Right renal cortex interstitium (tissue), 3 donors: Measurements from ENCODE around the gene SSB. TPM values are rescaled to one million over a fixed set of nuclear protein-coding genes. Genes with fewer than 3 reads are reported as not detected.
"Not testable (repeated sequence)": the region's sequence is repeated elsewhere in the genome, so short reads cannot be mapped to it uniquely, and the experiment has no call there.

Experiments
- DNase-seq, 3 donors: peaks; one replicate each; pipeline ENCODE4 v3.0.0-alpha.2; 2013; ENCODE audit warnings: low read depth in 3 of 3, low spot score in 2 of 3
- polyA plus RNA-seq, 3 donors: library from polyadenylated mRNA; unstranded; fragments of 120-200 nt; gene quantifications; one replicate each; pipeline ENCODE4 v1.2.1, GENCODE V29; 2013; ENCODE audit not compliant: insufficient read length in 3 of 3

SSB gene
- polyA plus RNA-seq, 3 donors = 215 to 217 (median 216) TPM

DNA sequence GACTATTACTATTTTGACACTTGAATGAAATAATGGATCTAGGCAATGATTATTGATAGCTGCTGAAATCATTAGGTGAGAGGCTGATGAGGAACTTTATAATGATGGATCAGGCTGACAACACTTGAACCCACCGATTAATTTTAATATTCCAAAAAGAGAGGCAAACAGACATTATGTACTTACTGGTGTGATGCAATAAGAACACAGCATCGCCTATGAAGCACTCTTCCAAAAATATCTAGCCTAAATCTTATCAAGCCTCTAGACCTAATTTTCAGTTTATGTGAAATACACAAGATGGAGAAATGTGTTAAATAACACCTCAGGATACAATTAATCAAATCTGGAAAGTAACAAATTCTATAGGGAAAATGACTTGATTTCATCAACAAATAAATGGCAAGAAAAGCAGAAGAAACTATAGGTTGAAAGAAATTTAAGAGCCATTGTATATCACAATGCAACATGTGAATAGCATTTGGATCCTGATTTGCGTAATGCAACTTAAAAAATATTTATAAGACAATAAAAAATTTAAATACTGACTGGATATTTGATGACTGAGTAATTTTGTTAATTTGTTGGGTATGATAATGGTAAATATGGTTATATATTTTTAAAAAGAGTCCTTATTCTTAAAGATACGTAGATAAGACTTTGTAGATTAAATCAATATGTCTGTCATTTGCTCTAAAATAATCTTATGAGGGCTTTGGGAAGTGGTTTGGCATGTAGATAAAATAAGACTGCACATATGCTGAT is 17.2 kb upstream of the SSB start:
- no peak for DNase-seq

- no peak for DNase-seq
Measured at GRCh38 chr2:169782513-169782912, 16.2 kb upstream of the SSB start.

DNA sequence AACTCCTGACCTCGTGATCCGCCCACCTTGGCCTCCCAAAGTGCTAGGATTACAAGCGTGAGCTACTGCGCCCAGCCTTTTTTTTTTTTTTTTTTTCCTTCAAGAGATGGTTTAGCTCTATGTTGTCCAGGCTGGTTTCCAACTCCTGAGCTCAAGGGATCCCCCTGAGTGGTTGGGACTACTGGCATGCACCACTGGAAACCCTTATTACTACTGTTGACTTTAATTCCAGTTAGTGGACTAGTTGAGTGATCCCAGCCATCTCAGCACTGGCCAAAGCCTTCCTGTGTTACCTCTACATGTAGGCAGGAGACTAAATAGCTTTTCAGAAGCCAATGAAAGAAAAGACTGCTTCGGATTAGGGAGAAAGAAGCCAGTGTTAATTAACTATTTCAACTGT is 8.1 kb upstream of the SSB start:
- no peak for DNase-seq

DNA sequence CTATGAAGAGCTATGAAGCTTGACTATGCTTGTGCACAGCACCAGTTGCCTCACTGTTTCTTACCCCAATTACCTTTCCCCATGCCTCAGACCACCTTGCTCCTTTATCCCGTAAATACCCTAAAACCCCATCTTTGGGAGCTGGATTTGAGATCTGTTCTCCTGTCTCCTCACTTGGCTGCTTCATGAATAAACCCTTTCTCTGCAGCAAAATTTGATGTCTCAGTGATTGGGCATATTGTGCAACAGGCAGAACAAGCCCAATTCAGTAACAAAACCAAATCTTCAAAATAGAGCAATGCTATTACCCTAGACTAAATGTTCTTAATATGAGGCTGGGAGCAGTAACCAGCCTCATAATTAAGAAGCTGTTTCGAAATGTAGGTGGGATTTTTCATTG is 3.5 kb upstream of the SSB start:
- DNase-seq = no peak

DNA sequence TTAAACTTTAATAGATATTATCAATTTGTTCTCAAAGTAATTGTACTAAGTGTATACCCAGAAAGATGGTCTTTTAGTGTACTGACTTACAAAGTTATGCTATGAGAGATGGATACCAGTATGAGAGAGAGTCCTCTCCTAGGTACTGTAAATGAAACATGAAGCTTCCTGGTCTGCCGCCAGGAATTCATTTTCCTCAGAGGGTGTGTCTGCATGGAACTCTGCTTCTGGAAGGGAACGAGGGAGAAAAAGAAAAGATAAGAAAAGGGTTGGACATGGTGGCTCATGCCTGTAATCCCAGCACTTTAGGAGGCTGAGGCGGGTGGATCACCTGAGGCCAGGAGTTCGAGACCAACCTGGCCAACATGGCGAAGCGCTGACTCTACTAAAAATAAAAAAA is 2.2 kb upstream of the SSB start:
- DNase-seq = no peak

- DNase-seq = no peak
Measured at GRCh38 chr2:169797601-169798000, 1.1 kb upstream of the SSB start.

- no peak for DNase-seq
Measured at GRCh38 chr2:169798397-169798717, 314 bp upstream of the SSB start.

DNA sequence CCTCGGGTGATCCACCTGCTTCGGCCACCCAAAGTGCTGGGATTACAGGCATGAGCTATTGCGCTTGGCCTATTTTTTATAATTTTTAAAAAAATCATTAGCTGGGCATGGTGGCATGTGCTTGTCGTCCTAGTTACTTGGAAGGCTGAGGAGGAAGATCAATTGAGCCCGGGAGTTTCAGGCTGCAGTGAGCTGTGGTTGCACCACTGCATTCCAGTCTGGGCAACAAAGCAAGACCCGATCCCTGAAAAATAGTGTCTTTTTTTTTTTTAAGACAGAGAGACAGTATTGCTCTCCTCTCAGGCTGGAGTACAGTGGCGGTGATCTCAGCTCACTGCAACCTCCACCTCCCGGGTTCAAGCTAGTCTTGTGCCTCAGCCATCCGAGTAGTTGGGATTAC is 4.8 kb downstream of the SSB start:
- DNase-seq = no peak

DNA sequence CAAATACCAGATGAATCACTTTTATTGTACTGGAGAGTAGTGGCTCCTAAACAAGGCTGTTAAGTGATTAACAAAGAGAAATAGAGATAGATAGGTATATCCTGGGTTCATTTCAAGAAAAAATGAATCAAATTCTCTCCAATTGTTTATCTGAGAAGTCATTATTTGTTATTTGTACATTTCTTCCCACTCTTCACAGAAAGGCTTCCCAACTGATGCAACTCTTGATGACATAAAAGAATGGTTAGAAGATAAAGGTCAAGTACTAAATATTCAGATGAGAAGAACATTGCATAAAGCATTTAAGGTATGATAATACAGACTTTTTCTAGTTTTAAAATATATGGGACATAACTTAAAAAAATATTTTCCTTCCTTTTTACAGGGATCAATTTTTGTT is 7.9 kb downstream of the SSB start:
- DNase-seq = no peak

DNA sequence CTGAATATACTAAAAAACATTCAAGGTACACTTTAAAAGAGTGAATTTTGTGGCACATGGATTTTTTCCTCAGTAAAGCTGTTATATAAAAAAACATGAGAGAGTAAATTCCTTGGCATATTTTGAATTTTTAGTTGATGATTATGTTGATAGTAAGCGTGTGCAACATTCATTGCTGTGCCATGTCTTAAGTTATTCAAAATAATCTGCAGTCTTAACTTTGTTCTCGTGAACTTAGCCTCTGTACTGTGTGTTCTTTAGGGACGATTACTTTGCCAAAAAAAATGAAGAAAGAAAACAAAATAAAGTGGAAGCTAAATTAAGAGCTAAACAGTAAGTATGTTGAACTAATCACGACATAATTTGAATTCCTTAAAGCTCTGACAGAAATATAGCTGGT is 9.6 kb downstream of the SSB start:
- no peak for DNase-seq

DNA sequence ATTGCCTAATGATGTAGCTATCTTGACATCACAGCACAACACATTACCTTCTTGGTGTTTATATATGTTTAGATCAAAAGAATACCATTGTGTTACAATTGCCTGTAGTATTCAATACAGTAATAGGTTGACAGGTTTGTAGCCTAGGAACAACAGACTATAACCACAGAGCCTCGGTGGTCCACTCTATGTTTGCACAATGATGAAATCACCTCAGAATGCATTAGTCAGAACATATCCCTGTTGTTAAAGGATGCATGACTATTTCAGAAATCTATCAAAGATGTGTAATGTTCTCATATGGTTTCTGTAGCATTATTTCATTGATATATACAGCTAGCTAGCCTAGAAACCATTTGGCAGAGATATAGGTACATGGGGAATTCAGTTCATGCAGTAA is 17.2 kb downstream of the SSB start:
- no peak for DNase-seq

DNA sequence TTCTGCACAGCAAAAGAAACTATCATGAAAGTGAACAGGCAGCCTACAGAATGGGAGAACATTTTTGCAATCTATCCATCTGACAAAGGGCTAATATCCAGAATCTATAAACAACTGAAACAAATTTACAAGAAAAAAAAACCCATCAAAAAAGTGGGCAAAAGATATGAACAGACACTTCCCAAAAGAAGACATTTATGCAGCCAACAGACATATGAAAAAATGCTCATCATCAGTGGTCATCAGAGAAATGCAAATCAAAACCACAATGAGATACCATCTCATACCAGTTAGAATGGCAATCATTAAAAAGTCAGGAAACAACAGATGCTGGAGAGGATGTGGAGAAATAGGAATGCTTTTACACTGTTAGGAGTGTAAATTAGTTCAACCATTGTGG is 18.3 kb downstream of the SSB start:
- DNase-seq = not testable (repeated sequence)

GRCh38 chr2:169817369-169817768 is 18.7 kb downstream of the SSB start:
- not testable (repeated sequence) for DNase-seq

DNA sequence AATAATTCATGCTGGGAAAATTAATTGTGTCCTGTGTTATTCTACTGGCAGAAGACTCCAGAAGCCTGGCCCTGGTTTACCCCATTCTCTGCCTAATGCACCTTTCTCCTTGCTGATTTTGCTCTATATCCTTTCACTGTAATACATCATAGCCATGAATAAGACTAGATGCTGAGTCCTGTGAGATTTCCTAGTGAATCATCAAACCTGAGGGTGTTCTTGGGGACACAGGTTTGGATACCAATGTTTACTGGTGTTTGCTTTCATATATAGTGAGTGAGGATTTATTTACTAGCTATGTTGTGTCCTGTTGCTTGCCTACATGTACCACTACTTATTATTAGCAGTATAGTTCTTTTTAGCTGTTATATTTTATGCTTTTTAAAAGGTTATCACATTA is 19.6 kb downstream of the SSB start:
- no peak for DNase-seq

DNA sequence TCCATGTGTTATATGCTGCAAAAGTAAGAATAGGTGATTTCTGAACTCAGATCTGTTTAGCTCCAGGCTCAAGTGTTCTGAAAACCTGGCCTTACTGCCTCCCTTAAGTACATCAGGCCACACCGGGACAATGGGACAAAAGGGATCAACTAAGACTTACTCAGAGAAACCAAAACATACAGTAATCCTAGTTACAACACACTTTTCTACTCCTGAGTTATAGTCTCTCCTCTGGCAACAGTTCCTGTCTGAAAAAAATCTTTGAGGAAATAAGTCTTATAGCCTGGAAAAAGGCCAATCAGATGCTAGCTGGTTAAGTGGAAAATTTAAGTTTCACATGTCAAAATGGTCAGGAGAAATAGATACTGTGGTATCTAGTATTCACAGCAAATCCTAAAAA is 20.4 kb downstream of the SSB start:
- DNase-seq = no peak

GRCh38 chr2:169820101-169820500 is 21.4 kb downstream of the SSB start:
- DNase-seq = not testable (repeated sequence)

DNA sequence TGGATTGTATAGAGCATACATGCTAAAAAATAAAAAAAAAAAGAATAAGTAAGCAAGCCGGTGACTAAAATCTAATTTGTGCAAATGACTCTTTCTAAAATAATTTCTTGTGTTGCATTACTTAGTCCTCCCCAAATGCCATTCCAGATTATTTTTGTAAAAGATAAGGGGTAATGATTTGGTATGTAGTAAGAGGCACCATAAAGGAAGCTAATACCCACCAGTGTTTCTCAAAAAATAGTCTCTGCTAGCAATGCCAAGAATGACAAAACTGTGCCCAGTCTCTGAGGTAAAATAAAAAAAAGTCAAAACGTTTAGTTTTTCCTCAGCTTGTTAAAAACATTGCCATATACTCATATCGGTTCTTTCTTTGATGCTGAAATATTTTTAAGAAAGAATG is 23.4 kb downstream of the SSB start:
- DNase-seq = no peak

DNA sequence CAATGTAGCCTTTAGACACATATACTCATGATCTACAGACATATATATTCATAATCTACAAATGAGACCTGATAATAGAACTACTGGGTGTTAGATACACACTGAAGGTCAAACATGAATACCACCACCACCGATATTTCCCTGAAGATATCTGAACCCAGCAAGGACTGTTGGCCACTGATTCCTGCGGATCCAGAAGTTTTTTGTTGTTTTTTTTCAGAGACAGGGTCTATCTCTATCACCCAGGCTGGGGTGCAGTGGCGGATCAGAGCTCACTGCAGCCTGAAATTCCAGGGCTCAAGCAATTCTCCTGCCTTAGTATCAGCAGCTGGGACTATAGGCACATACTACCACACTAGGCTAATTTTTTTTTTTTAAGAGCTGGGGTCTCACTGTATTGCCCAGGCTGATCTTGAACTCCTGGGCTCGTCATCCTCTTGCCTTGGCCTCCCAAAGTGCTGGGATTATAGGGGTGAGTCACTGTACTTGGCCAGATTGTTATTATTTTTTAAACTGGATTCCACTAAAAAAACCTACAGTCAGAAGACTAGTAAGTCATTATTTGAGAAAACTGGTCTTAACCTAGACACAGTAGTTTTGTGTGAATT is 24.2 kb downstream of the SSB start:
- DNase-seq = no peak

- DNase-seq = no peak
Measured at GRCh38 chr2:169823996-169824372, 25.3 kb downstream of the SSB start.

DNA sequence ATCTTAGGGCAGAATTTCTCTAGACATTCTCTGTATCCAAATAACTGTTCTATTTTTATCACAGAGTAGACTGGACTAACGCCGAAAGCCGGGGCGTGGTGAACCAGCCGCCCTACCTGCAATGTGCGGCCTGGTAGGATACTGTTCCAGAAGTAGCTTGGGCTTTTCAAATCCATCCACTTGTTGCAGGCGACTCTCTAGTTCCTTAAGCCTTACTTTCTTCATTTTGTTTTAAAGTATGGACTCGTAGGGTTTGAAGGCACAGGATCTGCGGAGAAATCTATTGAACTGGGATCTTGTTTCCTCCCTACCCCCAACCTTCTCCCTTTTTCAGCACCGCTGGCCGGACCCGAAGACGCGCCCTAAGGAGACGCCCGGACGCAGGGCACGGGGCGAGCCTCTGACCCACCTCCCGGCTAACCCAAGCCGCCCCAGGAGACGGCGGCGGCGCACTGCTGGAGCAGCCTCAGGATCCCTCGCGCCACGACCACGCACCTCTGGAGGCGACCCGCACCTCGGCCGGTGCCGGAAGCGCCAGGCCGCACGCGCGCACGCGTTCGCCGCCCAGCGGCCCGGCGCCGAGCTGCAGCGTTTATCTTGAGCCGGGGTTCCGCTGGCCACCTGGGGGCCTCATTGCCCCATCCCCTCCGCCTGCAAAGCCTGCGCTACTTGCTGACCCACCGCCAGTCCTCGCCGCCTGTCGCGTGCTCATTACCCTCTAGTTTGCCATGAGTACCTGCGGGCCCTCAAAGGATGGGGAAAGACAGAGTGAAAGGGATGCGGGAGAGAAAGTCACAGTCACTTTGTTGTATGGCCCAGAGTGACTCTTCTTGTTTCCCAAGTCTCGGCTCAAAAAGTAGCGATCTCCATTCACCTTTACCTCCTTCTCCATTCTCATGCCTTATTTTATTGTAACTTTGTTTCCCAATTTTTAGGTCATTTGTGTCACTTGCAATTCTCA is 26.0 kb downstream of the SSB start, which contains the start of gene METTL5:
Gene METTL5 (minus strand): TSS at position 533 of the 961 bp plus-strand sequence. CDS start 308 bp downstream, at position 225.
- peak in 2 of 3 donors; percentile 68 to 69 for DNase-seq
